ENCODE data around the gene ANKLE1.
A peak's percentile ranks its signal among the peaks of the same experiment; 100 is the strongest.

DNA sequence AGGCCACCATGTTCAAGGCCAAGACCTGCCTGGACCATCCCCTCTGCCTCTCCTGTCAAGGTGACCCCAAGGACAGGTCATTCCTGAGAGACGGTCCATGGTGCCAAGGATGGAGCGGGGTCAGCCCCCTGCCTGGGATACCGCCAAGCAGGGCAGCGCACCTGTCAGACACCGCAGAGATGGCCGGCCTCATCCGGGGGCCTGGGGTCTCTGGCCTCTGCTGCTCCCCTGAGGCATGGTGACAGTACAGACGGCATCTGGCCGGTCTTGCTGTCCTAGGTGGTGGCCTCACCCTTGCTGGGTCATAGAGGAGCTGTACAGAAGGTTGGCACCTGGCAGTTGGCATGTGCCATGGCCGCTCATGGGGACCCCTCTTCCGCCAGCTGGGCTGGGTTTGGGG, 38.7 kb downstream of the ANKLE1 start:
- TF ChIP-seq POLR2AphosphoS5 (IDR thresholded peaks at IDR 0.05): peak in 2 of 3 donors; percentile 5 to 18
- TF ChIP-seq, protein P1, sequence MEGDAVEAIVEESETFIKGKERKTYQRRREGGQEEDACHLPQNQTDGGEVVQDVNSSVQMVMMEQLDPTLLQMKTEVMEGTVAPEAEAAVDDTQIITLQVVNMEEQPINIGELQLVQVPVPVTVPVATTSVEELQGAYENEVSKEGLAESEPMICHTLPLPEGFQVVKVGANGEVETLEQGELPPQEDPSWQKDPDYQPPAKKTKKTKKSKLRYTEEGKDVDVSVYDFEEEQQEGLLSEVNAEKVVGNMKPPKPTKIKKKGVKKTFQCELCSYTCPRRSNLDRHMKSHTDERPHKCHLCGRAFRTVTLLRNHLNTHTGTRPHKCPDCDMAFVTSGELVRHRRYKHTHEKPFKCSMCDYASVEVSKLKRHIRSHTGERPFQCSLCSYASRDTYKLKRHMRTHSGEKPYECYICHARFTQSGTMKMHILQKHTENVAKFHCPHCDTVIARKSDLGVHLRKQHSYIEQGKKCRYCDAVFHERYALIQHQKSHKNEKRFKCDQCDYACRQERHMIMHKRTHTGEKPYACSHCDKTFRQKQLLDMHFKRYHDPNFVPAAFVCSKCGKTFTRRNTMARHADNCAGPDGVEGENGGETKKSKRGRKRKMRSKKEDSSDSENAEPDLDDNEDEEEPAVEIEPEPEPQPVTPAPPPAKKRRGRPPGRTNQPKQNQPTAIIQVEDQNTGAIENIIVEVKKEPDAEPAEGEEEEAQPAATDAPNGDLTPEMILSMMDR (IDR thresholded peaks at IDR 0.05 in 8 of 11, conservative IDR thresholded peaks at IDR 0.05 in 3 of 11): no peak

Measured in spleen (tissue), 7 donors.